HepG2 (cell line): ENCODE results near the gene E2F1. TPM values are rescaled to one million over a fixed set of nuclear protein-coding genes. Genes with fewer than 3 reads are reported as not detected.
A peak's percentile ranks its signal among the peaks of the same experiment; 100 is the strongest.

ENCODE experiments used
- HDAC1 ChIP-seq: sonication (generic); formaldehyde crosslinking; IDR thresholded peaks from 2 replicates; pipeline ENCODE4 v1.5.1; 2020; ENCODE audit warnings: mild to moderate bottlenecking, missing genetic modification reagents
- IKZF4 ChIP-seq: sonication (generic); formaldehyde crosslinking; IDR thresholded peaks from 2 replicates; pipeline ENCODE4 v1.5.1; 2020; ENCODE audit warnings: borderline replicate concordance, mild to moderate bottlenecking, low read depth, missing genetic modification reagents; ENCODE audit errors: not compliant biosample characterization
- IRF1 ChIP-seq: sonication (generic); formaldehyde crosslinking; IDR thresholded peaks from 2 replicates; pipeline ENCODE4 v1.4.0; 2020; ENCODE audit warnings: low read depth, mild to moderate bottlenecking, missing genetic modification reagents
- KLF12 ChIP-seq: sonication (generic); formaldehyde crosslinking; IDR thresholded peaks from 2 replicates; pipeline ENCODE4 v1.4.0; 2020; ENCODE audit warnings: missing genetic modification reagents, borderline replicate concordance
- RFX5 ChIP-seq: IDR thresholded peaks from 2 replicates; pipeline ENCODE4 v1.6.1; 2011; ENCODE audit warnings: low read depth, low read length, improper control_type of control experiment
- SRF ChIP-seq: IDR thresholded peaks from 2 replicates; pipeline ENCODE4 v1.6.1; 2011; ENCODE audit warnings: mild to moderate bottlenecking, low read depth, low read length, moderate library complexity
- SRY ChIP-seq: sonication (generic); formaldehyde crosslinking; IDR thresholded peaks from 2 replicates; pipeline ENCODE4 v1.8.0; 2022; ENCODE audit warnings: mild to moderate bottlenecking, missing genetic modification reagents
- TBX2 ChIP-seq: sonication (generic); formaldehyde crosslinking; IDR thresholded peaks from 2 replicates; pipeline ENCODE4 v1.5.0; 2020; ENCODE audit warnings: missing genetic modification reagents, mild to moderate bottlenecking, borderline replicate concordance
- TCF7 ChIP-seq: sonication (generic); IDR thresholded peaks from 2 replicates; pipeline ENCODE4 v1.6.1; 2016; ENCODE audit warnings: antibody characterized with exemption, low read depth
- WIZ ChIP-seq: sonication (generic); formaldehyde crosslinking; IDR thresholded peaks from 2 replicates; pipeline ENCODE4 v1.5.1; 2020; ENCODE audit warnings: mild to moderate bottlenecking, missing genetic modification reagents
- ZNF101 ChIP-seq: sonication (generic); formaldehyde crosslinking; IDR thresholded peaks from 2 replicates; pipeline ENCODE4 v1.4.0; 2020; ENCODE audit warnings: mild to moderate bottlenecking, low read depth, missing genetic modification reagents, borderline replicate concordance
- ZNF432 ChIP-seq: sonication (generic); formaldehyde crosslinking; IDR thresholded peaks from 2 replicates; pipeline ENCODE4 v1.5.0; 2020; ENCODE audit warnings: missing genetic modification reagents, mild to moderate bottlenecking, borderline replicate concordance
- ZNF629 ChIP-seq: sonication (generic); formaldehyde crosslinking; conservative IDR thresholded peaks from 2 replicates; pipeline ENCODE4 v1.5.0; 2020; ENCODE audit warnings: missing genetic modification reagents
- polyA plus RNA-seq, 8 experiments: library from polyadenylated mRNA; depleted of rRNA in 3 of 8; stranded (reverse) in 7 of 8; unstranded in 1 of 8; fragments of >200 nt; fragmentation: Illumina TruSeq in 4 of 8; extraction: Trizol in 4 of 8; gene quantifications; 2 replicates each; pipeline versions ENCODE4 v1.2.1 to v1.2.3, GENCODE V29; 2011 to 2016; ENCODE audit warnings: low read depth in 4 of 8, missing spikeins in 1 of 8, mixed read lengths in 1 of 8; ENCODE audit not compliant: insufficient read depth in 1 of 8
- total RNA-seq, 5 experiments: library from RNA; depleted of rRNA; stranded (reverse); fragments of >200 nt; fragmentation: Illumina TruSeq; extraction: Trizol; gene quantifications; 2 replicates each; pipeline ENCODE4 v1.2.3, GENCODE V29; 2016; ENCODE audit warnings: low read depth in 1 of 5
- TF ChIP-seq, protein P1 (sequence below): sonication (generic); formaldehyde crosslinking; IDR thresholded peaks from 2 replicates; pipeline ENCODE4 v1.4.0; 2020; ENCODE audit warnings: missing genetic modification reagents
- TF ChIP-seq, protein P2 (sequence below): sonication (generic); formaldehyde crosslinking; IDR thresholded peaks from 2 replicates; pipeline ENCODE4 v1.4.0; 2020; ENCODE audit warnings: missing genetic modification reagents
- TF ChIP-seq, protein P3 (sequence below): sonication (generic); formaldehyde crosslinking; IDR thresholded peaks from 2 replicates; pipeline ENCODE4 v1.5.0; 2020; ENCODE audit warnings: missing genetic modification reagents
- TF ChIP-seq, protein P4 (sequence below): sonication (generic); formaldehyde crosslinking; IDR thresholded peaks from 2 replicates; pipeline ENCODE4 v1.5.0; 2020; ENCODE audit warnings: missing genetic modification reagents
- TF ChIP-seq, protein P5 (sequence below): sonication (generic); formaldehyde crosslinking; IDR thresholded peaks from 2 replicates; pipeline ENCODE4 v1.8.0; 2022; ENCODE audit warnings: missing genetic modification reagents, mild to moderate bottlenecking, moderate library complexity, borderline replicate concordance

Gene E2F1
- total and polyA plus RNA-seq, 2 of the 13 experiments (the other 11 are each of a cell fraction or from before 2014, with no cell fraction given) = 25.5 to 39.4 TPM

DNA sequence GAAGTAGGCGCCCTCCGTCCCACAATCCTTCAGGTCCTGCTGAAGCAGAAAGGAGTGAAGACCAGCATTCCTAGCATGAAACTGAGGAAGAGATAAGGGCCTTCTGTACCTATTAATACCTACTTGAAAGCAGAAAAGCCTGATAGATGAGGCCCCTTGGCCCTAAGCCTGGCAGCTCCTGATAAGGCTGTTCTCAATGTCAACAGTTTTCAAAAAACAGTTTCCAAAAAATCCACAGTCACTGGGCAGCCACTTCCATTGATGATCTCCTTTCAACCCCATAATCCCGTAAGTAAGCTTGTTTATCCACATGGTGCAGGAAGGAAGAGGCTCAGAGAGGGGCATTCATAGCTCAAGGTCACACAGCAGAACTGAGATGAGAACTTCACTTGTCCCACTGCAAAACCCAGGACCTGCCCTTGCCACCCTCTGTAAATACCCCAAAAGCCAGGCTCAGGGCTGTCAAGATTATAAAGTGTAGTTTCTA lies 2.8 kb upstream of the E2F1 start (continued):
- TF ChIP-seq, protein P1, sequence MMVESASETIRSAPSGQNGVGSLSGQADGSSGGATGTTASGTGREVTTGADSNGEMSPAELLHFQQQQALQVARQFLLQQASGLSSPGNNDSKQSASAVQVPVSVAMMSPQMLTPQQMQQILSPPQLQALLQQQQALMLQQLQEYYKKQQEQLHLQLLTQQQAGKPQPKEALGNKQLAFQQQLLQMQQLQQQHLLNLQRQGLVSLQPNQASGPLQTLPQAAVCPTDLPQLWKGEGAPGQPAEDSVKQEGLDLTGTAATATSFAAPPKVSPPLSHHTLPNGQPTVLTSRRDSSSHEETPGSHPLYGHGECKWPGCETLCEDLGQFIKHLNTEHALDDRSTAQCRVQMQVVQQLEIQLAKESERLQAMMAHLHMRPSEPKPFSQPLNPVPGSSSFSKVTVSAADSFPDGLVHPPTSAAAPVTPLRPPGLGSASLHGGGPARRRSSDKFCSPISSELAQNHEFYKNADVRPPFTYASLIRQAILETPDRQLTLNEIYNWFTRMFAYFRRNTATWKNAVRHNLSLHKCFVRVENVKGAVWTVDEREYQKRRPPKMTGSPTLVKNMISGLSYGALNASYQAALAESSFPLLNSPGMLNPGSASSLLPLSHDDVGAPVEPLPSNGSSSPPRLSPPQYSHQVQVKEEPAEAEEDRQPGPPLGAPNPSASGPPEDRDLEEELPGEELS (CRISPR knock-in tag) = peak; percentile 70; the same call in 1 of the 2 replicates
- TF ChIP-seq TCF7 (peak; percentile 89), TBX2 (CRISPR knock-in tag) (peak; percentile 89), SRF (no peak), KLF12 (CRISPR knock-in tag) (no peak), RFX5 (no peak), HDAC1 (CRISPR knock-in tag) (peak; percentile 72; the same call in 1 of the 2 replicates), ZNF629 (no peak), IRF1 (no peak), IKZF4 (no peak), ZNF101 (CRISPR knock-in tag) (no peak), SRY (CRISPR knock-in tag) (no peak), WIZ (CRISPR knock-in tag) (no peak), ZNF432 (CRISPR knock-in tag) (no peak)
- TF ChIP-seq, protein P2, sequence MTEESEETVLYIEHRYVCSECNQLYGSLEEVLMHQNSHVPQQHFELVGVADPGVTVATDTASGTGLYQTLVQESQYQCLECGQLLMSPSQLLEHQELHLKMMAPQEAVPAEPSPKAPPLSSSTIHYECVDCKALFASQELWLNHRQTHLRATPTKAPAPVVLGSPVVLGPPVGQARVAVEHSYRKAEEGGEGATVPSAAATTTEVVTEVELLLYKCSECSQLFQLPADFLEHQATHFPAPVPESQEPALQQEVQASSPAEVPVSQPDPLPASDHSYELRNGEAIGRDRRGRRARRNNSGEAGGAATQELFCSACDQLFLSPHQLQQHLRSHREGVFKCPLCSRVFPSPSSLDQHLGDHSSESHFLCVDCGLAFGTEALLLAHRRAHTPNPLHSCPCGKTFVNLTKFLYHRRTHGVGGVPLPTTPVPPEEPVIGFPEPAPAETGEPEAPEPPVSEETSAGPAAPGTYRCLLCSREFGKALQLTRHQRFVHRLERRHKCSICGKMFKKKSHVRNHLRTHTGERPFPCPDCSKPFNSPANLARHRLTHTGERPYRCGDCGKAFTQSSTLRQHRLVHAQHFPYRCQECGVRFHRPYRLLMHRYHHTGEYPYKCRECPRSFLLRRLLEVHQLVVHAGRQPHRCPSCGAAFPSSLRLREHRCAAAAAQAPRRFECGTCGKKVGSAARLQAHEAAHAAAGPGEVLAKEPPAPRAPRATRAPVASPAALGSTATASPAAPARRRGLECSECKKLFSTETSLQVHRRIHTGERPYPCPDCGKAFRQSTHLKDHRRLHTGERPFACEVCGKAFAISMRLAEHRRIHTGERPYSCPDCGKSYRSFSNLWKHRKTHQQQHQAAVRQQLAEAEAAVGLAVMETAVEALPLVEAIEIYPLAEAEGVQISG (CRISPR knock-in tag) = 0 out of 2 replicates have a peak, but pooled peaks have one; percentile 7
- TF ChIP-seq, protein P3, sequence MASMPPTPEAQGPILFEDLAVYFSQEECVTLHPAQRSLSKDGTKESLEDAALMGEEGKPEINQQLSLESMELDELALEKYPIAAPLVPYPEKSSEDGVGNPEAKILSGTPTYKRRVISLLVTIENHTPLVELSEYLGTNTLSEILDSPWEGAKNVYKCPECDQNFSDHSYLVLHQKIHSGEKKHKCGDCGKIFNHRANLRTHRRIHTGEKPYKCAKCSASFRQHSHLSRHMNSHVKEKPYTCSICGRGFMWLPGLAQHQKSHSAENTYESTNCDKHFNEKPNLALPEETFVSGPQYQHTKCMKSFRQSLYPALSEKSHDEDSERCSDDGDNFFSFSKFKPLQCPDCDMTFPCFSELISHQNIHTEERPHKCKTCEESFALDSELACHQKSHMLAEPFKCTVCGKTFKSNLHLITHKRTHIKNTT = no peak
- TF ChIP-seq, protein P4, sequence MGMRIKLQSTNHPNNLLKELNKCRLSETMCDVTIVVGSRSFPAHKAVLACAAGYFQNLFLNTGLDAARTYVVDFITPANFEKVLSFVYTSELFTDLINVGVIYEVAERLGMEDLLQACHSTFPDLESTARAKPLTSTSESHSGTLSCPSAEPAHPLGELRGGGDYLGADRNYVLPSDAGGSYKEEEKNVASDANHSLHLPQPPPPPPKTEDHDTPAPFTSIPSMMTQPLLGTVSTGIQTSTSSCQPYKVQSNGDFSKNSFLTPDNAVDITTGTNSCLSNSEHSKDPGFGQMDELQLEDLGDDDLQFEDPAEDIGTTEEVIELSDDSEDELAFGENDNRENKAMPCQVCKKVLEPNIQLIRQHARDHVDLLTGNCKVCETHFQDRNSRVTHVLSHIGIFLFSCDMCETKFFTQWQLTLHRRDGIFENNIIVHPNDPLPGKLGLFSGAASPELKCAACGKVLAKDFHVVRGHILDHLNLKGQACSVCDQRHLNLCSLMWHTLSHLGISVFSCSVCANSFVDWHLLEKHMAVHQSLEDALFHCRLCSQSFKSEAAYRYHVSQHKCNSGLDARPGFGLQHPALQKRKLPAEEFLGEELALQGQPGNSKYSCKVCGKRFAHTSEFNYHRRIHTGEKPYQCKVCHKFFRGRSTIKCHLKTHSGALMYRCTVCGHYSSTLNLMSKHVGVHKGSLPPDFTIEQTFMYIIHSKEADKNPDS (CRISPR knock-in tag) = peak; percentile 49; the same call in 1 of the 2 replicates
- TF ChIP-seq, protein P5, sequence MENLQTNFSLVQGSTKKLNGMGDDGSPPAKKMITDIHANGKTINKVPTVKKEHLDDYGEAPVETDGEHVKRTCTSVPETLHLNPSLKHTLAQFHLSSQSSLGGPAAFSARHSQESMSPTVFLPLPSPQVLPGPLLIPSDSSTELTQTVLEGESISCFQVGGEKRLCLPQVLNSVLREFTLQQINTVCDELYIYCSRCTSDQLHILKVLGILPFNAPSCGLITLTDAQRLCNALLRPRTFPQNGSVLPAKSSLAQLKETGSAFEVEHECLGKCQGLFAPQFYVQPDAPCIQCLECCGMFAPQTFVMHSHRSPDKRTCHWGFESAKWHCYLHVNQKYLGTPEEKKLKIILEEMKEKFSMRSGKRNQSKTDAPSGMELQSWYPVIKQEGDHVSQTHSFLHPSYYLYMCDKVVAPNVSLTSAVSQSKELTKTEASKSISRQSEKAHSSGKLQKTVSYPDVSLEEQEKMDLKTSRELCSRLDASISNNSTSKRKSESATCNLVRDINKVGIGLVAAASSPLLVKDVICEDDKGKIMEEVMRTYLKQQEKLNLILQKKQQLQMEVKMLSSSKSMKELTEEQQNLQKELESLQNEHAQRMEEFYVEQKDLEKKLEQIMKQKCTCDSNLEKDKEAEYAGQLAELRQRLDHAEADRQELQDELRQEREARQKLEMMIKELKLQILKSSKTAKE = no peak
